ENCODE results near the gene PDLIM1.

The PDLIM1 gene

DNA sequence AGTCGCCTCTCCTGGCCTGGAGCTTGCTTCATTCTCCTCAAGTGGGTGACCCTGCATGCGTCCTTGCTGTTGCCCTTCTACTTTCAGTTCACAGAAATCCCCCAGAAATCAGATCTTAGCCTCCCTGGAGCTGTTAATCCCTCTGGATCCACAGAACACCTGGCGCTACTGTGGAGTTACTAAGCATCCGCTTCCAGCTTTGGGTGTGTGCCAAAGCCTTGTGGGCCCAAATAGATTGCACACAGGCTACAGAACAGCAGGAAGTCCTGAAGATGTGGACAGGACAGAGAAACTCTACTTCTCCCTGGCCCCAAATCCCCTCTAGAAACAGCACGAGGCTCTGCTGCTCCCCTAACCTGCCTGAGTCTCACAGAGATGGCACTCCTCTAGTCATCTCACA lies 36.6 kb upstream of the PDLIM1 start:
- peak; percentile 79 for ATAC-seq
- TF ChIP-seq RARB (CRISPR knock-in tag; IDR thresholded peaks at IDR 0.05): no peak

GRCh38 chr10:95326396-95326795 lies 35.6 kb upstream of the PDLIM1 start:
- TF ChIP-seq SNAI2 (CRISPR knock-in tag; IDR thresholded peaks at IDR 0.05): no peak
- TF ChIP-seq OSR1 (CRISPR knock-in tag; IDR thresholded peaks at IDR 0.05): no peak
- no peak for TF ChIP-seq BACH2 (CRISPR knock-in tag; IDR thresholded peaks at IDR 0.05; ENCODE audit: borderline replicate concordance)
- no peak for TF ChIP-seq PATZ1 (CRISPR knock-in tag; IDR thresholded peaks at IDR 0.05; ENCODE audit: borderline replicate concordance)
- no peak for TF ChIP-seq POU6F1 (CRISPR knock-in tag; IDR thresholded peaks at IDR 0.05; ENCODE audit: borderline replicate concordance, low read depth)
- no peak for TF ChIP-seq ISL1 (CRISPR knock-in tag; IDR thresholded peaks at IDR 0.05)
- TF ChIP-seq ZNF8 (CRISPR knock-in tag; IDR thresholded peaks at IDR 0.05): no peak
- no peak for TF ChIP-seq ZC3H10 (CRISPR knock-in tag; IDR thresholded peaks at IDR 0.05)
- no peak for TF ChIP-seq ZFP30 (CRISPR knock-in tag; IDR thresholded peaks at IDR 0.05)
- ATAC-seq: no peak

DNA sequence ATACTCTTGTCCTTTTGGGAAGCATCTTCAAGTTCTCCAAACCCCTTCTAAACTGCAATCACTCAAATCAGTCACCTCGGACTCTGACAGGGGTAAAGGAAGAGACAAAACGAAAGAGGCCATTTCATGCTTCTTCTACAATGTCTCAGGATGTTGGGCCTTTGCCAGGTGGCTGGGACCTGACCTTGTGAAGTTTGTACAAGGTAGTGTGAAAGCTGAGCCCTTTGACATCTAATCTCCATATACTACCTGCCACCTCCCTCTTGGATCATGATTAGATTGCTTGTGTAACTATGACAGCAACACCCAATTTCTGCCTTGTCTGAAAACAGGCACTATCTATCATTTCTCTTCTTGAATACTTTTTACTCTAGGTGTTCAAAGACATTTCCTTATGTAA lies 35.1 kb upstream of the PDLIM1 start:
- ATAC-seq: no peak
- no peak for TF ChIP-seq ZFP3 (CRISPR knock-in tag; IDR thresholded peaks at IDR 0.05)
- TF ChIP-seq TOX (CRISPR knock-in tag; IDR thresholded peaks at IDR 0.05; ENCODE audit: borderline replicate concordance): no peak
- TF ChIP-seq TCF4 (CRISPR knock-in tag; IDR thresholded peaks at IDR 0.05; ENCODE audit: borderline replicate concordance): no peak
- TF ChIP-seq ZFP30 (CRISPR knock-in tag; IDR thresholded peaks at IDR 0.05): no peak
- TF ChIP-seq ZNF565 (CRISPR knock-in tag; conservative IDR thresholded peaks at IDR 0.05; ENCODE audit: low read depth): no peak
- no peak for TF ChIP-seq BACH2 (CRISPR knock-in tag; IDR thresholded peaks at IDR 0.05; ENCODE audit: borderline replicate concordance)
- TF ChIP-seq RARB (CRISPR knock-in tag; IDR thresholded peaks at IDR 0.05): no peak
- no peak for TF ChIP-seq CSRNP3 (CRISPR knock-in tag; IDR thresholded peaks at IDR 0.05)
- no peak for TF ChIP-seq ZC3H10 (CRISPR knock-in tag; IDR thresholded peaks at IDR 0.05)
- no peak for TF ChIP-seq ZNF8 (CRISPR knock-in tag; IDR thresholded peaks at IDR 0.05)
- TF ChIP-seq ESRRG (CRISPR knock-in tag; IDR thresholded peaks at IDR 0.05): no peak

- TF ChIP-seq, protein P1, sequence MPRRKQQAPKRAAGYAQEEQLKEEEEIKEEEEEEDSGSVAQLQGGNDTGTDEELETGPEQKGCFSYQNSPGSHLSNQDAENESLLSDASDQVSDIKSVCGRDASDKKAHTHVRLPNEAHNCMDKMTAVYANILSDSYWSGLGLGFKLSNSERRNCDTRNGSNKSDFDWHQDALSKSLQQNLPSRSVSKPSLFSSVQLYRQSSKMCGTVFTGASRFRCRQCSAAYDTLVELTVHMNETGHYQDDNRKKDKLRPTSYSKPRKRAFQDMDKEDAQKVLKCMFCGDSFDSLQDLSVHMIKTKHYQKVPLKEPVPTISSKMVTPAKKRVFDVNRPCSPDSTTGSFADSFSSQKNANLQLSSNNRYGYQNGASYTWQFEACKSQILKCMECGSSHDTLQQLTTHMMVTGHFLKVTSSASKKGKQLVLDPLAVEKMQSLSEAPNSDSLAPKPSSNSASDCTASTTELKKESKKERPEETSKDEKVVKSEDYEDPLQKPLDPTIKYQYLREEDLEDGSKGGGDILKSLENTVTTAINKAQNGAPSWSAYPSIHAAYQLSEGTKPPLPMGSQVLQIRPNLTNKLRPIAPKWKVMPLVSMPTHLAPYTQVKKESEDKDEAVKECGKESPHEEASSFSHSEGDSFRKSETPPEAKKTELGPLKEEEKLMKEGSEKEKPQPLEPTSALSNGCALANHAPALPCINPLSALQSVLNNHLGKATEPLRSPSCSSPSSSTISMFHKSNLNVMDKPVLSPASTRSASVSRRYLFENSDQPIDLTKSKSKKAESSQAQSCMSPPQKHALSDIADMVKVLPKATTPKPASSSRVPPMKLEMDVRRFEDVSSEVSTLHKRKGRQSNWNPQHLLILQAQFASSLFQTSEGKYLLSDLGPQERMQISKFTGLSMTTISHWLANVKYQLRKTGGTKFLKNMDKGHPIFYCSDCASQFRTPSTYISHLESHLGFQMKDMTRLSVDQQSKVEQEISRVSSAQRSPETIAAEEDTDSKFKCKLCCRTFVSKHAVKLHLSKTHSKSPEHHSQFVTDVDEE (CRISPR knock-in tag; IDR thresholded peaks at IDR 0.05): no peak
- no peak for TF ChIP-seq GLIS3 (CRISPR knock-in tag; IDR thresholded peaks at IDR 0.05)
- TF ChIP-seq POU6F1 (CRISPR knock-in tag; IDR thresholded peaks at IDR 0.05; ENCODE audit: borderline replicate concordance, low read depth): no peak
- TF ChIP-seq ISL1 (CRISPR knock-in tag; IDR thresholded peaks at IDR 0.05): no peak
- no peak for TF ChIP-seq TOX (CRISPR knock-in tag; IDR thresholded peaks at IDR 0.05; ENCODE audit: borderline replicate concordance)
- TF ChIP-seq TCF4 (CRISPR knock-in tag; IDR thresholded peaks at IDR 0.05; ENCODE audit: borderline replicate concordance): no peak
- no peak for ATAC-seq
Measured at GRCh38 chr10:95324436-95325268, 33.8 kb upstream of the PDLIM1 start.
